ENCODE data around the gene KIRREL3.

DNA sequence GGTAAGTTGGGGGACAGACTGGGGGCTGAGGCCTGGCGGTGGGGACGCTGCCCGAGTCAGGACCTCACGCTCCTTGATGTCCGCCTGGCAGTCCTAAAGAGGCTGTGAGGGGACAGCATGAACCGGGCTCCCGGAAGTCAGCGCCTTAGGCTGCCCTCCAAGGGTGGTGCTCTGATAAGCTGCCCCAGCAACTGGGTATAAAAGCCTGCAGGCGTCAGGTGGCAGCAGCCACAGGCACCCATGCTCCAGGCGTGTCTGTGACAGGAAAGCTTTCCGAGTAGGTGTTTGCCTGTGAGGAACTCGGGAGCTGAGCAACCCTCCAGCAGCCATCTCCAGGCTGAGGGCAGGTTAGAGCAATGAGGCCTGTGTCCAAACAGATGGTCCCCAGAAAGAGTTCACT is 592.1 kb downstream of the KIRREL3 start:
- TF ChIP-seq, protein P1, sequence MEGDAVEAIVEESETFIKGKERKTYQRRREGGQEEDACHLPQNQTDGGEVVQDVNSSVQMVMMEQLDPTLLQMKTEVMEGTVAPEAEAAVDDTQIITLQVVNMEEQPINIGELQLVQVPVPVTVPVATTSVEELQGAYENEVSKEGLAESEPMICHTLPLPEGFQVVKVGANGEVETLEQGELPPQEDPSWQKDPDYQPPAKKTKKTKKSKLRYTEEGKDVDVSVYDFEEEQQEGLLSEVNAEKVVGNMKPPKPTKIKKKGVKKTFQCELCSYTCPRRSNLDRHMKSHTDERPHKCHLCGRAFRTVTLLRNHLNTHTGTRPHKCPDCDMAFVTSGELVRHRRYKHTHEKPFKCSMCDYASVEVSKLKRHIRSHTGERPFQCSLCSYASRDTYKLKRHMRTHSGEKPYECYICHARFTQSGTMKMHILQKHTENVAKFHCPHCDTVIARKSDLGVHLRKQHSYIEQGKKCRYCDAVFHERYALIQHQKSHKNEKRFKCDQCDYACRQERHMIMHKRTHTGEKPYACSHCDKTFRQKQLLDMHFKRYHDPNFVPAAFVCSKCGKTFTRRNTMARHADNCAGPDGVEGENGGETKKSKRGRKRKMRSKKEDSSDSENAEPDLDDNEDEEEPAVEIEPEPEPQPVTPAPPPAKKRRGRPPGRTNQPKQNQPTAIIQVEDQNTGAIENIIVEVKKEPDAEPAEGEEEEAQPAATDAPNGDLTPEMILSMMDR (conservative IDR thresholded peaks at IDR 0.05): no peak
- no peak for TF ChIP-seq EZH2 (IDR thresholded peaks at IDR 0.05; ENCODE audit: low read depth)
